HG02852 (cell line): ENCODE measurements around the gene PCSK6.

ENCODE experiments used
- ATAC-seq: cut with Tn5 transposase; IDR thresholded peaks from one replicate; pipeline ENCODE4 v1.9.1; 2021; ENCODE audit warnings: mild to moderate bottlenecking, moderate library complexity; ENCODE audit not compliant: unreplicated experiment

The PCSK6 gene

DNA sequence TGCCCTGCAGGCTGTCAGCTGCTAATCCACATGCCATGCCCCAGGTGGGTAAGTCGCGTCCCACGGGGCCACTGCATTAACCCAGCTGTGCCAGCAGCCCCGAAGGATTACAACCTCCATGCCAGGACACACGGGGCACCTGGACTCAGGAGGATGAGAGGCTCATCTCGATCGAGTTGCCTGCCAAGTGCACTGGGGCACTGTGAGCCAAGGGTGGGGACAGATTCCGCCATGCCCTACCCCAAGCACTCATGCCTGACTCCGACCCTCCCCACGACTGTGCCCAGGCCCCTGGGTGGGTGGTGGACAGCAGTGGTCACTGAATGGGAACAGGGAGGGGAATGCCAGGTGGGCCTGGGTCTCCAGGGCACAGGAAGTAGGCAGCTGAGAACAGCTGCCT is 173.8 kb downstream of the PCSK6 start:
- no peak for ATAC-seq

DNA sequence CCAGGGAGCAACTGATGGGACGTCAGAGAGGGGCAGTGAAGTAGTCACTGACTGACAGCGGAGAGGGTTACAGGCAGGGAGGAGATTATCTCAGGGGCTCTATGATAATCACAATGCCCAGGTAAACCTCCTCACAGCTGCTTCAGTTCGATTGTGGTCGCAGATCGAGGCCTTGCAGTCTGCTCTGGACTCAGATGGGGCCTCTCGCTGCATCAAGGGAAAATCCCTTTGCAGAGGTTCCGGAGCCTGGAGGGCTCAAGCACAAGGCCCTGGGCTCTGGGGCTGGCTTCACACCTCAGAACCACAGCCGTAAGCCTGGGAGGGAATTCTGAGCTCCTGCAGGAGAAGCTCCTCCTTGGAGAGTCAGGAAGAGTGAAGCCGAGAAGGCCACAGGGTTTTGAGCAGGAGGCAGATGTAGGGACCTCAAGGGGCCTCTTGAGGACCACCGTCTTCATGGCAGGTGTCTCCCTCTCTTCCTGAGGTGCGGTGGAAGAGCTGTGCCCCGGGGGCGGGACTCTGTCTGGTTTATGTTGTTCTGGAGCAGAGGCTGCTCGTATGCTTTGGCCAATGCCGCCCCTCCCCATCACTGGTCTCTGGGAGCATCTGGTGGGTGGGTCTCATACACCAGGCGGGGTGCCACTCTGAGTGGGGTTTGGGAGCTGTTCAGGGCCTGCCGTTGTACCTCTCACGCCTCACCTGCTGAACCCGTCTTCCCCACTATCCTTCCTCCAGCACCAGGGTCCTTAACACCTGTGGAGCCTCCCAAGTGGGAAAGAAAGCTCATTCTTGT is 175.0 kb downstream of the PCSK6 start:
- ATAC-seq: no peak

GRCh38 chr15:101313041-101313761 is 176.3 kb downstream of the PCSK6 start:
- ATAC-seq: no peak

DNA sequence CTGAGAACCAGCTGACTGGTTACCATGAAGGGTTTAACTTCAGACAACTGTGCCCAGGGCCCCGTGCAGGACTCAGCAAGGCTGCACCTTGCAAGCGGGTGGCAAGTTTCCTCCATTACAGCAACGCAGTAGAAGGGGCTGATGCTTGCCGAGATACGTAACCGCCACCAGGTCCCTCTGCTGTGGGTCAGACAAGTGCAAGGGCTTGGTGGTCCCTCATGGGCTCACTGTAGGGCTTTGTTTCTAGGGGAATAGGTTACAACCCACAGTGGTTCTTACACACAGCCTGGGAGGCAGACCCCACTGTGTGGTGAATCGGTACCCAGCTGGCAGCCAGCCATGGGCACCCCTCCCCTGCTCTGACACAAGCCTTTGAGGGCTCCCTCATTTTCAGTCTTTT is 179.0 kb downstream of the PCSK6 start:
- ATAC-seq: no peak

- ATAC-seq: no peak
Measured at GRCh38 chr15:101310161-101310480, 179.4 kb downstream of the PCSK6 start.

- no peak for ATAC-seq
Measured at GRCh38 chr15:101309436-101310160, 179.9 kb downstream of the PCSK6 start.

GRCh38 chr15:101308604-101309435 is 180.7 kb downstream of the PCSK6 start:
- ATAC-seq: no peak

DNA sequence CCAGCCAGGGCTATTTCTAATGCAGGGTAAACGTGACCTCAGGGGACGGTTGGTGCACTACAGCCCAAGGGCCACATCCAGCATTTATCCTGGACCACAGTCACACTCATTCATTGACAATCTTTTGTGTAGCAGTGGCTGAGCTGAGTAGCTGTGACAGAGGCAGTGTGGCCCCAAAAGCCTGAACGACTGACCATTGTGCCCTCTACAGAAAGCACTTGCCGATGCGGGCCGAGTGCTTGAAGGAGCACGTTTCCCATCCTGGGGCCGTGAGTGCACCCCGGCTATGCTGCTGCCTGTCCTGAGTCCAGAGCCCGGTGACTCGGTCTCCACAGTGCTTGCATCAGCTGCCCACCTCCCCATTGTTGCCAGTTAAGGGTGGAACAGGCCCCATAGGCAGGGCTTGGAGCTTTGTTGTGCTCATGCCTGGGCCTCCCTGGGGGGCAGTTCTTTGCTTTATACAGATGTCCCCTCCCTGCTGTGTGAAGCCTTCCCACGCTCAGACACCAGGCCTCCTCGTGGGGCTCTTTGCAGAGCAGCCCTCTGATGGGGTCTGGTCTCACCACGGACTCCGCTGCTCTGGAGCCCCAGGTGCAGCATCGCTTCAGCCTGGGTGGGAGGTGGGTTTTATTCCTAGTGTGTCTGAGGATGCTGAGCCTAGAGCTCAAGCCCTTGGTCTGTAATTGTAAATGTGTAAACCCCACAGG is 181.5 kb downstream of the PCSK6 start:
- ATAC-seq: no peak

DNA sequence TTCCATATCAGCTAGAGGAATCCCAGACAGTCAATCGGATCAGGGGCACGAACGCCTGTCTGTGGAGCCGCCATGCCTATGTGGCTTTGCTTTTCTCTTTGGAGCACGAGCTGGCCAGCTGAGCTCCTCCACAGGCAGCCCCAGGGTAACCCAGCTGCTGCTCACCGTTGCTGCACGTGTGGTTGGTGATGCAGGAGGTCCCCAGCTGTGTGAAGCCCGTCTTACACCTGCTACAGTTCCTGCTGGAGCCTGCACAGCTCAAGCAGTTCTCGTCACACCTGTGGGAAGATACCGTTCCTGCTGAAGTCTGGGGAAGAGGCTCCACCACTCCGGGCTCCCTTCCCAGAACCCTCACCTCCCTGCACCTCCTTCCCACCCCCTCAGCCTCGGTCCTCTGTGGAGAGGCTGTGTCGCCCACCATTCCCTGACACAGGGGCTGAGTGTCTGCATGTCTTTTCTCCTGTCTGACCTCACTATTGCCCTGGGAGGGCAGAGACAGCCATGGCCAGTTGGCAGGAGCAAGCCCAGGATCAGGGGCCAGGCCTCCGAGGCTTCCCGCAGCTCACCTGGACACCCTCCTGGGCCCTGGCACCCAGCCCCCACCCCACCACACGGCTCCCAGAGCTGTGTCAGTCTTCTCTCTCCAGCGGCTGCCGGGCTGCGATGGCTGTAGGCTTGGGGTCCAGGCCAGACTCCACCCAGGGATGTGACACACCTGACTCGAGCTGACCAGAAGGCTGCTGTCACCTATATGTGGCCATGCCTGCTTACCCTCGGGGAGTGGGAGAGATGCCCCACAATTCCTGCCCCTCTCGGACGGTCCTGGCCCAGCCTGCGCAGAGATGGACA is 182.2 kb downstream of the PCSK6 start:
- no peak for ATAC-seq

DNA sequence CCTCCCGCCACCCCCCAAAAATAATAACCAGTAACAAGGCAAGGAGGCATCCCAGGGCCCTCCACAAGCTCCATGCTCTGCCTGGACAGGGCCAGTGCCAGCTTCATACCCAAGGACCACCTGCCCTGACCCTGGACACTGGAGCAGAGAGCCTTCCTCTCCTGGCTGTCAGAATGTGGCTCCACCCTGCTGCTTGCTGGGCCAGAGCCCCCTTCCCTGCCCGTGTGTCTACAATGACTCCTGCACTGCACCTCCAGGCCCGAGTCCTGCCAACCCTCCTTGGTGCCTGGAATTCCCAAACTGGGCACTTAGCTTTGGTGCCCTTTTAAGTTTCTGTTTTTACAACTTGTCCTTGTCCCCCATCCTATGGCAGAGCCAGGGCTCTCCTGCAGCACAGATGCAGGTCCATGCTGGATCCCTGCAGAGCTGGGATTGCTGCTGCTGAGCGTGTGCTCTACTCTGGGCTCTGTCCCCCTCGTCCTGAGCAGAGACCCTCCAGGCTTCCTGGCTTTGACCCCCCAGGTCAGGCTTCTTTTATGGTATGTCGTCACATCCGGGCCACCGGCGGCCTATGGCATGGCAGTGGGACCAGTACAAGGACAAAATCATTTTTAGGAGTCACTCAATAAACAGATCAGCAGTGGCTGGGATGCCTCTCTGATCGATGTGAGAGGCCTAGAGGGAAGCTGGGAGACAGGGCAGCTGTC is 183.0 kb downstream of the PCSK6 start:
- ATAC-seq: no peak

GRCh38 chr15:101305820-101306255 is 183.7 kb downstream of the PCSK6 start:
- ATAC-seq: no peak

GRCh38 chr15:101303408-101303807 is 186.1 kb downstream of the PCSK6 start:
- no peak for ATAC-seq

GRCh38 chr15:101296418-101297405 is 192.8 kb downstream of the PCSK6 start:
- no peak for ATAC-seq

GRCh38 chr15:101295607-101296161 is 193.8 kb downstream of the PCSK6 start:
- ATAC-seq: no peak

- ATAC-seq: peak; percentile 80
Measured at GRCh38 chr15:101294731-101295606, 194.5 kb downstream of the PCSK6 start, which contains the start of gene SNRPA1. SNRPA1 (minus strand) TSS chr15:101295248; CDS start chr15:101295178, 70 bp downstream.

DNA sequence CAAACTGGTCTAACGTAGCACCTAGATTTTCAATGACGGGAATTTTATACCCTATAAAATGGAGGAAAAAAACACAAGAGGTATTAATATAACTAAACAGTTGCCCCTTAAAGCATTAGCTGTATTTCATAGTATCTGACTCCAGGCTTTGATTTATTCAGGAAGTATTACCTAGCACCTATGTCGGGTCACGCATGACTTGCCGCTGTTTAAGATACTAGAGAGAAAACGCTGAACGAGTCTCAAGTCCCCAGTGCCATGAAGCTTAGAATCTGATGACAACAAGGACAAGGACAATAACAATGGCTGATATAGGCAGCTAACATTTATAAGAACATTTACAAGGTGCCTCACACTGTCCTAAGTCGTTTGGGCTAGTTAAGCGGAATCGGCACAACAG is 196.4 kb downstream of the PCSK6 start:
- ATAC-seq: no peak
